Ammon's horn (tissue), 1 donor: ENCODE results near the gene TNS3.

Experiments
- DNase-seq: peaks from one replicate; pipeline ENCODE4 v3.0.0-alpha.2; 2016; ENCODE audit warnings: low spot score

TNS3 gene

GRCh38 chr7:47506382-47507339 lies 75.2 kb downstream of the TNS3 start:
- DNase-seq: no peak

DNA sequence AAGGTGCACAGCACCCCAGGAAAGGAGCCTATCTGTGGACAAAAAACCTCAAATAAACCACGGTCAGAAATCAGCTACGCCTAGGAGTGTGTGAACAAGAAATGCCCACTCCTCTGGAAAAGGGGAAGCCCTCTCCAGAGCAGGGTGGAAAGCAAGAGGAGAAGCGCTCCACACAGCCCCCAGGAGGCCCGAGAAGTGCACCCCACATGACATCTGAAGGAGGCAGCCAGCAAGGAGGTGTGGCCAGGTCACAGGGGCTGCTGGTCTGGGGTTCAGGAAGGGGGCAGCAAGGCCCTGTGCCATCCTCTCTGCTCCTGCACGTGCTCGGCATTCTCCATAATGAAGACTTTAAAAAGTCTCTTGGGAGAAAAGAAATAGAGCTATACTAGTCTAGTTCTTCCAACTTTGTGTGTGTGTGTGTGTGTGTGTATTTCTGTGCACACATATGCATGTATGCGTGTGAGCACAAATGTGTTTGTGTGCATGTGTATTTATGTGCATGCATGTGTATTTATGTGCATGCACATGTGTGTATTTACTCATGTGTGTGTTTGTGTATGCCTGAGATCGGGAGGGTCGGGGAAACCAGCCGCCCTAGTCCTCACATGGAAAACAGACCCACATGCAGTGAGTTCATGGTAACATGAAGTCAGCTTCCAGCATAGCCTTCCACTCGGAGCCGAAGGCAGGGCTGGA lies 76.5 kb downstream of the TNS3 start:
- no peak for DNase-seq

- DNase-seq: no peak
Observed at GRCh38 chr7:47504551-47505311, 77.2 kb downstream of the TNS3 start.

- DNase-seq: no peak
Observed at GRCh38 chr7:47503281-47503680, 78.6 kb downstream of the TNS3 start.

- DNase-seq: no peak
Observed at GRCh38 chr7:47502240-47502877, 79.6 kb downstream of the TNS3 start.

- DNase-seq: no peak
Observed at GRCh38 chr7:47501406-47501805, 80.5 kb downstream of the TNS3 start.

GRCh38 chr7:47500103-47500563 lies 81.8 kb downstream of the TNS3 start:
- DNase-seq: no peak

DNA sequence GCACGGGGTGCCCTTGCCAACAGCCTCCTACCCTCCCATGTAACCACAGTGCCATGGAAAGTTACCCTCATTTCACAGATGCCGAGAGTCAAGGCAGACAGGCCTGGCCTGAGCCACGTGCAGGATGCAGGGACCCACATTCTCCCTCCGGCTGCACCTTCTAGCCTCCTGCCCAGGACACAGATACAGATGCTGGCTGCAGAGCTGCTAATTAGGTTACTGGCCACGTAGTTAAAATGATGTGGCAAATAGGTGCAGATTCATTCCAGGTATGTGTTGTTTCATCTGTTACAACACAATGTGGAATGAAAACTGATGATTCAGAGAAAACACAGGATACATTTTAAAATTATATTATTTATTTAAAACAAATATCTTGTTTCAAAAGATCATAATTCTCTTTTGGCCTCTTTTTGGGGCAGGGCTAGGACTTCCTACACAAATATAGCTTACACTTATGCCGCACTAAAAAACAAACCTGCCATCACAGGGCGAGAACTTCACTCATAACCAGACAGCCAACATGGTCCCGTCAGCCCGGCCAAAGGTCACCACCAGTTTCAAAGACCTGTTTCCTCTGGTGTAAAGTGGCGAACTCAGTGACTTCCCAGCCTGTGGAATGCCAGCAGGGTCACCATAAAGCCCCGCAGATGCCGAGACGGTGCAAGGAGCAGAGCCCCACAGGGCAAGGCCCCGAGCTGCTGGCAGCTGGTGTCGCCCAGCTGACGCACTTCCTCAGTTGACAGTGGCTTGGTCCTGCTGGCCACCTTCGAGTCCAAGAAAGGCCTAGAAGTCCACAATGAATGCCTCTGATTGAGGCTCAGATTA lies 83.5 kb downstream of the TNS3 start:
- DNase-seq: no peak

DNA sequence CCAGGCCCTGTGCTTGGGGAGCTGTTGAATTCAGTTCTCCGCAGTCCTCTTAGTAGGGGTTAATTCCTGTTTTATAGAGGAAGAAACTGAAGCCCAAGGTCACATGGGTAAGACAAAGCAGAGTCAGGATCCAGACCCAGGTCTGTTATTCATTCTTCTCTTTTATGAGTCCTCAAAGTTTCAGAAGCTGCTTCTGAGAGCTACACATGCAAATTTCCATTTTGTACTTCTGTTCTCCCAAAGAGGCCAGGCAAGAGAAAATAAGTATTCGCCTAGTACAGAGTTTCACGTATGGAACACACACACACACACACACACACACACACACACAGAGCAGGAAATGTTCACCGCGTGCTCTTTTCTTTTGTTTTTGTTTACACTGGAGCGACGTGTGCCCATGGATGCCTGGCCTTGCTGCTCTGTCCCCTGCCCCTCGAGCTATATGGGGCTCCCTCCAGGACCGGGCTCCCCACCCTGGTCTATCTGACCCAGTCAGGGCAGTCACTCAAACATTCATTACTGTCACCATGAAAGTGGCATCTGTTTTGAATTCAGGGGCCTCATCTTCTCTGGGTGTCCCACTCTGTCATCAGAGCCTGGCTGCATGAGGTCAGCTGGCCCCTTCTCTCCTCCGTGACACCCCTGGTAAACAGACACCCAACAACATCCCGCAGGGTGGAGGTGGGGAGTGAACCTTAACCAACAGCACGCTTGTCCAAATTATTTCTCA lies 84.4 kb downstream of the TNS3 start:
- DNase-seq: peak; percentile 49

- no peak for DNase-seq
Observed at GRCh38 chr7:47496666-47497065, 85.2 kb downstream of the TNS3 start.

DNA sequence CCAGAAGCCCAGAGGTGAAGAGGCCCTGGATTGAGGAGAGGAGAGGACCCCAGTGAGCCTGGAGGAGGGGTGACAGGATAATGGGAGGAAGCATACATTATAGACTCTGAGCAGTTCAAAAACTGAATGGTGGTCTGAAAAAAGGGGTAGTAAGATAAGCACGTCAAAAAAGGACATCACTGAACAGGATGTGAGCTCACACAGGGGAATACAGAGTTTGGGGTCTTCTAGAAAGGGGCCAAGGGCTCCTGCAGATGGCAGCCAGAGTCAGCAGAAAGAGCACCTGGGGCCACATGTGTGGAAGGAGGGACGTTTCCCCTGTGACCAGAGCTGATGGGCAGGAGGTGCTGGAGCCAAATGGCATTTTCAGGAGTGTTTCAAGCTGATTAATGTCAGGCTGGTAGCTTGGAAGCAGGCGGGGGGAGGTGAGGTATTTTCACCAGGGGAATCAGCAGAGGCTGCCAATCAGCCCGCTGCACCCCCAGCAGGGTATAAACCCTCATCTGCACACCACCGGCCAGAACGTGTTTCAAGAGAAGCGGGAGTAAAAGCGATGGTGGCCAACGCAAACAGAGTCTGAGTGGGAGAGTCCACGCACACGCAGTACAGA lies 85.8 kb downstream of the TNS3 start:
- DNase-seq: no peak

- peak; percentile 40 for DNase-seq
Observed at GRCh38 chr7:47493976-47494911, 87.7 kb downstream of the TNS3 start.

- no peak for DNase-seq
Observed at GRCh38 chr7:47492716-47493325, 89.1 kb downstream of the TNS3 start.

- no peak for DNase-seq
Observed at GRCh38 chr7:47490501-47491265, 91.2 kb downstream of the TNS3 start.

DNA sequence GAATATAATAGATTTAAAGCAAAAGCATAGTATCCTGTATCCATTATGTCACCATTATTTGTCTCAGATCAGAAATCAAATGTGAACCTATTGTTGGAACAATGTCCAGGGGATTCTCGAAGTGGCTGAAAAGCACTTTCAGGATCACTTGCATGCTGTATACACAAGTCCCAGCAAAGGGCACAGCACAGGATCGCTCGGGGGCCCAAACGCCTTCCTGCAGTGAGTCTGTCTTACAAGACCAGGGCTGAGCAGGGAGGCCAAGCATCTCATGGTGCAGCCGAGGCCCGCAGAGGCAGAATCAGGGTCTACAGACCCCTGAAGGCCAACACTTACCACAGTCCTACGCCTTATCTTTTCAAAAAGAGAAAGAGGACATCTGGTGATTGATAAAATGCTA lies 92.3 kb downstream of the TNS3 start:
- DNase-seq: no peak

DNA sequence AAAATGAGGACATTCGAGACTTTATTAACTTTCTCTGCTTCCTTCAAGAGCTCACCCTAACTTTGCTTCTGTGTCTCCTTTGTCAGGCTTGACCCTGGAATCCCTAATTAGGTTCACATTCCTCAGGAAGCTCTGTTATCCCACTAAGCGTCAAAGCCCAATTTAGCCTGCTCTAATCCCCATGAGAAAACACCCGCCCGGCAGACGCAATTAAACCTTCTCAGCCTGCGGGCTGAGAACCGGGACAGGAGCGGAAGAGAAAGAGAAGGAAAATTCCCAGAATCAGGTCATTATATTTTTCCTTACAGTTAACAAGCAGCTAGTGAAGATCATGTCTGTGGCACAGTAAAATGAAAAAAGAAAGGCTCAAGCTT lies 93.0 kb downstream of the TNS3 start:
- DNase-seq: no peak

DNA sequence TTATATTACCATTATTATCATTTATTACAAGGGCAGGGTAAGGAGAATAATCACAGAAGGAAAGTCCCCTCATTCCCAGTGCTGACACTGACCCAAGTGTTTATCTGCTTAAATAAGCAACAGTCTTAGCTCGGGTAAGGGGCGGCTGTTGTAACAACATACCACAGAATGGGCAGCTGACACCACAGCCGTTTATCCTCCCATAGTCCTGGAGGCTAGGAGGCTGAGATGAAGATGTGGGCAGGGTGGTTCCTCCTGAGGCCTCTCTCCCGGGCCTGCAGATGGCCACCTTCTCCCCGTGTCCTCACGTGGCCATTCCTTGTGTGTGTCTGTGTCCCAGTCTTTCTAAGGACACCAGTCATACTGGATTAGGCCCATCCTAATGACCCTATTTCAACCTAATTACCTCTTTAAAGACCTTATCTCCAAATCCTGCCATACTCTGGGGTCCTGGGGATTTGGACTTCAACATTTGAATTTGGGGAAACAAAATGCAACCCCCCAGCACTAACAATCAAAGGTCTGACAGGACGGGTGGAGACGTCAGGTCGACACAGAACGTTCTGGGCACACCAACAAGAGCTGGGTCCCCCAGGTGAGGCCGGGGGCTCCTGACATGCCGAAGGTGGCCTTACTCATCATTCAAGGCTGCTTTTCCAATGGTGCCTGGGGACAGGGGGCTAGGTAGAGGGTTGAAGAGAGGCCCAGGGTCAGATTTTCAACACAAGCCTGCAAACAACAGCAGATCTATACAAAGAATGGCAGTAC lies 93.5 kb downstream of the TNS3 start:
- no peak for DNase-seq
